BE2C (cell line): ENCODE measurements around the gene TSNAX.

Source experiments
- DNase-seq: peaks from one replicate; pipeline ENCODE4 v3.0.0-alpha.2; 2020
- H3K27me3 ChIP-seq: fragments of 250-450 bp; sonication (Bioruptor Pico); 2 replicates; pipeline ENCODE4 v1.5.1; 2020; ENCODE audit warnings: mild to moderate bottlenecking
- H3K36me3 ChIP-seq: fragments of 250-450 bp; sonication (Bioruptor Pico); 2 replicates; pipeline ENCODE4 v1.5.1; 2020; ENCODE audit warnings: mild to moderate bottlenecking
- H3K4me1 ChIP-seq: fragments of 250-450 bp; sonication (Bioruptor Pico); 2 replicates; pipeline ENCODE4 v1.5.1; 2020
- H3K4me3 ChIP-seq: 2 replicates; pipeline ENCODE4 v1.5.1; 2011; ENCODE audit warnings: low read depth, low read length
- H3K9me3 ChIP-seq: fragments of 250-450 bp; sonication (Bioruptor Pico); 2 replicates; pipeline ENCODE4 v1.5.1; 2020
- CTCF ChIP-seq: IDR thresholded peaks from 2 replicates; pipeline ENCODE4 v1.5.1; 2012; ENCODE audit warnings: mild to moderate bottlenecking, low read depth, low read length

The TSNAX gene

GRCh38 chr1:231611111-231611510 is 82.6 kb downstream of the TSNAX start:
- no peak overlapping the region for H3K4me3 ChIP-seq
- H3K4me1 ChIP-seq = peaks cover 7% of the 10 kb centered on the region; the same call in 1 of the 2 replicates
- H3K36me3 ChIP-seq = no peaks in the 10 kb centered on the region
- H3K27me3 ChIP-seq = no peaks in the 10 kb centered on the region
- DNase-seq = no peak
- H3K9me3 ChIP-seq = no peaks in the 10 kb centered on the region
- TF ChIP-seq CTCF = no peak

GRCh38 chr1:231611851-231612250 is 83.4 kb downstream of the TSNAX start:
- Histone ChIP-seq H3K27me3 (no peaks in the 10 kb centered on the region), H3K9me3 (no peaks in the 10 kb centered on the region), H3K4me3 (no peak overlapping the region), H3K36me3 (no peaks in the 10 kb centered on the region), H3K4me1 (peaks cover 7% of the 10 kb centered on the region; the same call in 1 of the 2 replicates)
- TF ChIP-seq CTCF = no peak
- no peak for DNase-seq

- Histone ChIP-seq H3K4me3 (no peak overlapping the region), H3K36me3 (no peaks in the 10 kb centered on the region), H3K4me1 (peaks cover 7% of the 10 kb centered on the region; the same call in 1 of the 2 replicates), H3K9me3 (no peaks in the 10 kb centered on the region), H3K27me3 (no peaks in the 10 kb centered on the region)
- no peak for TF ChIP-seq CTCF
- no peak for DNase-seq
Observed at GRCh38 chr1:231612393-231613089, 84.1 kb downstream of the TSNAX start.

GRCh38 chr1:231613419-231614349 is 85.2 kb downstream of the TSNAX start:
- Histone ChIP-seq H3K4me3 (no peak overlapping the region), H3K9me3 (no peaks in the 10 kb centered on the region), H3K36me3 (no peaks in the 10 kb centered on the region), H3K27me3 (no peaks in the 10 kb centered on the region), H3K4me1 (peaks cover 7% of the 10 kb centered on the region; the same call in 1 of the 2 replicates)
- peak; percentile 50 for DNase-seq
- TF ChIP-seq CTCF = no peak
